ENCODE measurements around the gene DMRTB1. TPM values are rescaled to one million over a fixed set of nuclear protein-coding genes. Genes with fewer than 3 reads are reported as not detected.

The DMRTB1 gene
- total and polyA plus RNA-seq, 2 of the 4 experiments (the other 2 are of a cell fraction): not detected

DNA sequence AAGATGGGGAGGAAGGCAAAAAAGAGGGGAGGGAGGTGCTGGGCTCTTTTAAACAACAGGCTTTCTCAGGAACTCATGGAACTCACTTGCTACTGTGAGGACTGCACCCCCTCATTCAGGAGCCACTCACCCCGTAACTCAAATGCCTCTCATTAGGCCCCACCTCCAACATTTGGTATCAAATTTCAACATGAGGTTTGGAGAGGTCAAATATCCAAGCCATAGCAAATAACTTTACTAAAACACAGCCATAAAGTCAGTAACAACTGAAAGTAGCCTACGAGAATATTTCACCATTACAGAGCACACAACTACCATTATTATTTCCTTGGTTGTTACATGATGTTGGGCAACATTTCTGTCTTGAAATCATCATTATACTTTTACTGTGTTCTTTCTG is 13.1 kb upstream of the DMRTB1 start:
- 20% methylated on average over 1 of the region's 2 CpGs; no CpG with 5 or more reads in 1 of the 2 experiments for WGBS, 2 experiments (ENCODE audit: extremely low coverage in 2 of 2, insufficient read length in 1 of 2)
- Histone ChIP-seq H2BK20ac (ENCODE audit: low read depth, low read length) (peak overlapping the region; percentile 1; the same call in 1 of the 2 replicates), H3K9ac (ENCODE audit: low read depth, low read length) (no peak overlapping the region), H4K91ac (ENCODE audit: insufficient read depth, low read depth, low read length) (no peak overlapping the region), H2AK5ac (ENCODE audit: low read depth, low read length) (no peak overlapping the region), H3K56ac (ENCODE audit: extremely low read depth, insufficient read depth, low read length) (no peak overlapping the region), H3K9me3 (ENCODE audit: control insufficient read depth, insufficient read depth, low read length) (no peaks in the 10 kb centered on the region), H3K4me2 (ENCODE audit: low read depth, low read length) (no peak overlapping the region), H3K79me1 (ENCODE audit: low read depth in 1 of 2, low read length in 2 of 2) (no peaks in the 10 kb centered on the region), H2BK120ac (ENCODE audit: low read depth, low read length) (no peak overlapping the region), H2AK9ac (replicated peaks; ENCODE audit: low read depth, low read length, poor library complexity) (no peak overlapping the region), H2BK15ac (ENCODE audit: low read depth, low read length) (no peak overlapping the region), H3K27me3 (ENCODE audit: control insufficient read depth, insufficient read depth, low read length) (no peaks in the 10 kb centered on the region), H3K14ac (replicated peaks; ENCODE audit: low read depth, low read length) (no peak overlapping the region; the same call in 1 of the 2 replicates), H3K23ac (ENCODE audit: low read depth, low read length) (no peak overlapping the region), H3K4me3 (ENCODE audit: insufficient read depth, low read depth, low read length) (no peak overlapping the region), H3K9me1 (ENCODE audit: insufficient read depth, low read length) (peaks cover 7% of the 10 kb centered on the region; the same call in 1 of the 2 replicates), H4K5ac (ENCODE audit: low read depth, low read length) (peak overlapping the region; percentile 39; the same call in 1 of the 2 replicates), H3K36me3 (ENCODE audit: control insufficient read depth, insufficient read depth, low read length) (no peaks in the 10 kb centered on the region), H3K4me1 (ENCODE audit: control insufficient read depth, insufficient read depth, low read length) (peaks cover 7% of the 10 kb centered on the region), H3K27ac (ENCODE audit: insufficient read depth, low read length) (no peak overlapping the region), H4K8ac (ENCODE audit: low read depth in 2 of 2, low read length in 2 of 2) (no peak overlapping the region), H3K4ac (ENCODE audit: low read depth, low read length) (no peak overlapping the region), H2BK5ac (ENCODE audit: low read depth, low read length, poor library complexity, severe bottlenecking) (no peak overlapping the region), H4K20me1 (ENCODE audit: insufficient read depth, low read length) (no peaks in the 10 kb centered on the region), H2AFZ (replicated peaks; ENCODE audit: low read length, poor library complexity) (no peak overlapping the region), H3K18ac (ENCODE audit: low read depth, low read length) (no peak overlapping the region)
- no peak for ATAC-seq (ENCODE audit: low read depth)
- no peak for TF ChIP-seq RFX5 (IDR thresholded peaks at IDR 0.05; ENCODE audit: low read depth, low read length)
- TF ChIP-seq CHD1 (IDR thresholded peaks at IDR 0.05; ENCODE audit: low read depth, low read length): no peak
- TF ChIP-seq MAFK (IDR thresholded peaks at IDR 0.05; ENCODE audit: low read depth, low read length): no peak
- TF ChIP-seq FOS (IDR thresholded peaks at IDR 0.05; ENCODE audit: low read depth, low read length): no peak
- TF ChIP-seq MAZ (IDR thresholded peaks at IDR 0.05; ENCODE audit: borderline replicate concordance, low read depth, low read length): no peak
- TF ChIP-seq RCOR1 (IDR thresholded peaks at IDR 0.05; ENCODE audit: insufficient replicate concordance, low read length): no peak
- TF ChIP-seq, protein P1, sequence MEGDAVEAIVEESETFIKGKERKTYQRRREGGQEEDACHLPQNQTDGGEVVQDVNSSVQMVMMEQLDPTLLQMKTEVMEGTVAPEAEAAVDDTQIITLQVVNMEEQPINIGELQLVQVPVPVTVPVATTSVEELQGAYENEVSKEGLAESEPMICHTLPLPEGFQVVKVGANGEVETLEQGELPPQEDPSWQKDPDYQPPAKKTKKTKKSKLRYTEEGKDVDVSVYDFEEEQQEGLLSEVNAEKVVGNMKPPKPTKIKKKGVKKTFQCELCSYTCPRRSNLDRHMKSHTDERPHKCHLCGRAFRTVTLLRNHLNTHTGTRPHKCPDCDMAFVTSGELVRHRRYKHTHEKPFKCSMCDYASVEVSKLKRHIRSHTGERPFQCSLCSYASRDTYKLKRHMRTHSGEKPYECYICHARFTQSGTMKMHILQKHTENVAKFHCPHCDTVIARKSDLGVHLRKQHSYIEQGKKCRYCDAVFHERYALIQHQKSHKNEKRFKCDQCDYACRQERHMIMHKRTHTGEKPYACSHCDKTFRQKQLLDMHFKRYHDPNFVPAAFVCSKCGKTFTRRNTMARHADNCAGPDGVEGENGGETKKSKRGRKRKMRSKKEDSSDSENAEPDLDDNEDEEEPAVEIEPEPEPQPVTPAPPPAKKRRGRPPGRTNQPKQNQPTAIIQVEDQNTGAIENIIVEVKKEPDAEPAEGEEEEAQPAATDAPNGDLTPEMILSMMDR (conservative IDR thresholded peaks at IDR 0.05; ENCODE audit: low read depth, low read length): no peak
- no peak for TF ChIP-seq CEBPB (IDR thresholded peaks at IDR 0.05; ENCODE audit: low read depth, low read length)
- TF ChIP-seq, protein P2, sequence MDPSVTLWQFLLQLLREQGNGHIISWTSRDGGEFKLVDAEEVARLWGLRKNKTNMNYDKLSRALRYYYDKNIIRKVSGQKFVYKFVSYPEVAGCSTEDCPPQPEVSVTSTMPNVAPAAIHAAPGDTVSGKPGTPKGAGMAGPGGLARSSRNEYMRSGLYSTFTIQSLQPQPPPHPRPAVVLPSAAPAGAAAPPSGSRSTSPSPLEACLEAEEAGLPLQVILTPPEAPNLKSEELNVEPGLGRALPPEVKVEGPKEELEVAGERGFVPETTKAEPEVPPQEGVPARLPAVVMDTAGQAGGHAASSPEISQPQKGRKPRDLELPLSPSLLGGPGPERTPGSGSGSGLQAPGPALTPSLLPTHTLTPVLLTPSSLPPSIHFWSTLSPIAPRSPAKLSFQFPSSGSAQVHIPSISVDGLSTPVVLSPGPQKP (IDR thresholded peaks at IDR 0.05; ENCODE audit: borderline replicate concordance, low read depth, low read length): no peak
- no peak for TF ChIP-seq RAD21 (IDR thresholded peaks at IDR 0.05; ENCODE audit: low read length)
- POLR2A ChIA-PET (ENCODE audit: unreplicated experiment): no interaction called here
- in situ Hi-C loops (cut with MboI; ENCODE audit: low sequenced_read_pairs) (no loop called here), dilution Hi-C loops (cut with HindIII; ENCODE audit: low sequenced_read_pairs, unreplicated experiment) (no loop called here), intact Hi-C loops (cut with micrococcal nuclease) (no loop called here)
- DNase-seq: no peak
- BruUV-seq (replicated peaks): no TSS peak
- CTCF ChIA-PET: no interaction called here
